HepG2 (cell line): ENCODE measurements around the gene PPP2R5B. TPM values are rescaled to one million over a fixed set of nuclear protein-coding genes. Genes with fewer than 3 reads are reported as not detected.

ENCODE experiments used
- FOXO1 ChIP-seq: sonication (generic); formaldehyde crosslinking; IDR thresholded peaks from 2 replicates; pipeline ENCODE4 v1.4.0; 2020; ENCODE audit warnings: missing genetic modification reagents
- GFI1 ChIP-seq: sonication (generic); formaldehyde crosslinking; IDR thresholded peaks from 2 replicates; pipeline ENCODE4 v1.5.0; 2020; ENCODE audit warnings: missing genetic modification reagents, mild to moderate bottlenecking, borderline replicate concordance
- HHEX ChIP-seq: IDR thresholded peaks from 2 replicates; pipeline ENCODE4 v1.6.1; 2016; ENCODE audit warnings: control low read depth
- JUN ChIP-seq: sonication (generic); formaldehyde crosslinking; IDR thresholded peaks from 2 replicates; pipeline ENCODE4 v1.4.0; 2020; ENCODE audit warnings: mild to moderate bottlenecking, missing genetic modification reagents
- MAFG ChIP-seq: sonication (generic); formaldehyde crosslinking; IDR thresholded peaks from 2 replicates; pipeline ENCODE4 v1.5.1; 2020; ENCODE audit warnings: mild to moderate bottlenecking, missing genetic modification reagents
- PAX8 ChIP-seq: sonication (generic); formaldehyde crosslinking; IDR thresholded peaks from 2 replicates; pipeline ENCODE4 v1.8.0; 2022; ENCODE audit warnings: mild to moderate bottlenecking, missing genetic modification reagents, borderline replicate concordance
- PPARG ChIP-seq: conservative IDR thresholded peaks from 2 replicates; pipeline ENCODE4 v1.6.1; 2016; ENCODE audit warnings: missing biosample characterization, missing genetic modification reagents
- SAP130 ChIP-seq: IDR thresholded peaks from 2 replicates; pipeline ENCODE4 v1.6.1; 2016; ENCODE audit warnings: low read depth
- SIX1 ChIP-seq: sonication (generic); formaldehyde crosslinking; IDR thresholded peaks from 2 replicates; pipeline ENCODE4 v1.4.0; 2020; ENCODE audit warnings: missing genetic modification reagents, borderline replicate concordance
- SKI ChIP-seq: fragments of 450-650 bp; IDR thresholded peaks from one replicate; pipeline ENCODE4 v1.6.1; 2018; ENCODE audit warnings: mild to moderate bottlenecking; ENCODE audit not compliant: partially characterized antibody
- SP4 ChIP-seq: sonication (generic); formaldehyde crosslinking; IDR thresholded peaks from 2 replicates; pipeline ENCODE4 v1.8.1; 2023; ENCODE audit warnings: mild to moderate bottlenecking, missing genetic modification reagents
- SRY ChIP-seq: sonication (generic); formaldehyde crosslinking; IDR thresholded peaks from 2 replicates; pipeline ENCODE4 v1.8.0; 2022; ENCODE audit warnings: mild to moderate bottlenecking, missing genetic modification reagents
- ZMYM4 ChIP-seq: sonication (generic); formaldehyde crosslinking; IDR thresholded peaks from 2 replicates; pipeline ENCODE4 v1.8.1; 2023; ENCODE audit warnings: mild to moderate bottlenecking, missing genetic modification reagents
- ZNF138 ChIP-seq: sonication (generic); formaldehyde crosslinking; IDR thresholded peaks from 2 replicates; pipeline ENCODE4 v1.5.0; 2020; ENCODE audit warnings: mild to moderate bottlenecking, low read depth, missing genetic modification reagents
- ZNF383 ChIP-seq: sonication (generic); formaldehyde crosslinking; IDR thresholded peaks from 2 replicates; pipeline ENCODE4 v1.4.0; 2020; ENCODE audit warnings: missing genetic modification reagents, mild to moderate bottlenecking, borderline replicate concordance
- polyA plus RNA-seq, 8 experiments: library from polyadenylated mRNA; depleted of rRNA in 3 of 8; stranded (reverse) in 7 of 8; unstranded in 1 of 8; fragments of >200 nt; fragmentation: Illumina TruSeq in 4 of 8; extraction: Trizol in 4 of 8; gene quantifications; 2 replicates each; pipeline versions ENCODE4 v1.2.1 to v1.2.3, GENCODE V29; 2011 to 2016; ENCODE audit warnings: low read depth in 4 of 8, missing spikeins in 1 of 8, mixed read lengths in 1 of 8; ENCODE audit not compliant: insufficient read depth in 1 of 8
- total RNA-seq, 5 experiments: library from RNA; depleted of rRNA; stranded (reverse); fragments of >200 nt; fragmentation: Illumina TruSeq; extraction: Trizol; gene quantifications; 2 replicates each; pipeline ENCODE4 v1.2.3, GENCODE V29; 2016; ENCODE audit warnings: low read depth in 1 of 5
- TF ChIP-seq, protein P1 (sequence below): IDR thresholded peaks from 2 replicates; pipeline ENCODE4 v1.6.1; 2018; ENCODE audit warnings: missing genetic modification reagents
- TF ChIP-seq, protein P2 (sequence below): sonication (generic); formaldehyde crosslinking; IDR thresholded peaks from 2 replicates; pipeline ENCODE4 v1.8.0; 2022; ENCODE audit warnings: missing genetic modification reagents, mild to moderate bottlenecking, moderate library complexity, borderline replicate concordance
- TF ChIP-seq, protein P3 (sequence below): IDR thresholded peaks from 2 replicates; pipeline ENCODE4 v1.6.1; 2012; ENCODE audit warnings: low read depth, low read length, improper control_type of control experiment
- TF ChIP-seq, protein P4 (sequence below): sonication (generic); formaldehyde crosslinking; IDR thresholded peaks from 2 replicates; pipeline ENCODE4 v1.8.0; 2022; ENCODE audit warnings: mild to moderate bottlenecking, missing genetic modification reagents, borderline replicate concordance

Gene PPP2R5B
- total and polyA plus RNA-seq, 2 of the 13 experiments (the other 11 are each of a cell fraction or from before 2014, with no cell fraction given), result 2.3 to 8.3 TPM

DNA sequence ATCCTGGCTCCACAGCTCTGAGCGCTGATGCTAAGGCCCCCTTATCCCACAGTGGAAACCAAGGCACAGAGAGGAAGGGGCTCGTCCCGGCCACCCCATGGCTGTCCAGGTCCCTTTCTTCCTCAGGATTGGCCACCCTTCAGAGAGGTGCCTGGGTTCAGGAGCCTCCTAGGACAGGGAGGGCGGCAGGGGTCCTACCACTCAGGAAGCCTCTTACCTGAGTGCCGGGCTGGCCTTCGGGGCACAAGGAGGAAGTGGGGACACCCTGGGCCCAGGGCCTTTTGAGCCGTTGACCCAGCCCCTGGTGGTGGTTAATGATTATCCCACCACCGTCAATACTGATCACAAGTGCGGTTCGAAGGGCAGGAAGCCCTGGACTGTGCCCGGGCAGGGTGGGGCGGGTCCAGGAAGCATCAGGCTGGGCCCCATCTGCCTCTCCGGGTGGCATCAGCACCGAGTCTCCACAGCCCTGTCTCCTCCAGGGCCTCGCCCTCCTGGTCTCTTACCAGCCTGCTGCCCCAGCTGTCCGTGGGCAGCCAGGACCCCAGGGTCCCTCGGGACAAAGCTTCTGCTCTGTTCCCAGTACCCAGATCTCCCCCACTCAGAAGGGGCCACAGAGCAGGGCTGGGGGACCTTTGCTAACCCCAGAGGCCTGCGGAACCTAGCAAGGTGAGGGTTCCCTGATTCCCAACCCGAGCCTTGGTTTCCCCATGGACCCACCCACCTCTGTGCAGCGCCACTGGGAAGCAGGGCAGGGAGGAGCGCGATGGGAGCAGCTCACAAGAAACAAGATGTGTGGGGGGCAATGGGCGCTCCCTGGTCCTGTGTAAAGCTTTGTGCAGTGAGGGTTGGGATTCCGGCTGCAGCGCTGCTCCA, 31.1 kb upstream of the PPP2R5B start (continued):
- TF ChIP-seq, protein P1, sequence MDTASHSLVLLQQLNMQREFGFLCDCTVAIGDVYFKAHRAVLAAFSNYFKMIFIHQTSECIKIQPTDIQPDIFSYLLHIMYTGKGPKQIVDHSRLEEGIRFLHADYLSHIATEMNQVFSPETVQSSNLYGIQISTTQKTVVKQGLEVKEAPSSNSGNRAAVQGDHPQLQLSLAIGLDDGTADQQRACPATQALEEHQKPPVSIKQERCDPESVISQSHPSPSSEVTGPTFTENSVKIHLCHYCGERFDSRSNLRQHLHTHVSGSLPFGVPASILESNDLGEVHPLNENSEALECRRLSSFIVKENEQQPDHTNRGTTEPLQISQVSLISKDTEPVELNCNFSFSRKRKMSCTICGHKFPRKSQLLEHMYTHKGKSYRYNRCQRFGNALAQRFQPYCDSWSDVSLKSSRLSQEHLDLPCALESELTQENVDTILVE (CRISPR knock-in tag), result 0 out of 2 replicates have a peak, but pooled peaks have one; percentile 17
- TF ChIP-seq SRY (CRISPR knock-in tag) (no peak), ZNF383 (peak; percentile 84; the same call in 1 of the 2 replicates), SKI (peak; percentile 13), ZMYM4 (peak; percentile 64), ZNF138 (CRISPR knock-in tag) (peak; percentile 49; the same call in 1 of the 2 replicates), JUN (CRISPR knock-in tag) (0 out of 2 replicates have a peak, but pooled peaks have one; percentile 30), PPARG (CRISPR knock-in tag) (peak; percentile 71), MAFG (no peak), GFI1 (peak; percentile 50; the same call in 1 of the 2 replicates), SP4 (CRISPR knock-in tag) (peak; percentile 8; the same call in 1 of the 2 replicates), SAP130 (CRISPR knock-in tag) (peak; percentile 93), PAX8 (CRISPR knock-in tag) (peak; percentile 96; the same call in 1 of the 2 replicates), HHEX (CRISPR knock-in tag) (no peak), SIX1 (peak; percentile 62; the same call in 1 of the 2 replicates), FOXO1 (CRISPR knock-in tag) (peak; percentile 81)
- TF ChIP-seq, protein P2, sequence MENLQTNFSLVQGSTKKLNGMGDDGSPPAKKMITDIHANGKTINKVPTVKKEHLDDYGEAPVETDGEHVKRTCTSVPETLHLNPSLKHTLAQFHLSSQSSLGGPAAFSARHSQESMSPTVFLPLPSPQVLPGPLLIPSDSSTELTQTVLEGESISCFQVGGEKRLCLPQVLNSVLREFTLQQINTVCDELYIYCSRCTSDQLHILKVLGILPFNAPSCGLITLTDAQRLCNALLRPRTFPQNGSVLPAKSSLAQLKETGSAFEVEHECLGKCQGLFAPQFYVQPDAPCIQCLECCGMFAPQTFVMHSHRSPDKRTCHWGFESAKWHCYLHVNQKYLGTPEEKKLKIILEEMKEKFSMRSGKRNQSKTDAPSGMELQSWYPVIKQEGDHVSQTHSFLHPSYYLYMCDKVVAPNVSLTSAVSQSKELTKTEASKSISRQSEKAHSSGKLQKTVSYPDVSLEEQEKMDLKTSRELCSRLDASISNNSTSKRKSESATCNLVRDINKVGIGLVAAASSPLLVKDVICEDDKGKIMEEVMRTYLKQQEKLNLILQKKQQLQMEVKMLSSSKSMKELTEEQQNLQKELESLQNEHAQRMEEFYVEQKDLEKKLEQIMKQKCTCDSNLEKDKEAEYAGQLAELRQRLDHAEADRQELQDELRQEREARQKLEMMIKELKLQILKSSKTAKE, result peak; percentile 20; the same call in 1 of the 2 replicates
- TF ChIP-seq, protein P3, sequence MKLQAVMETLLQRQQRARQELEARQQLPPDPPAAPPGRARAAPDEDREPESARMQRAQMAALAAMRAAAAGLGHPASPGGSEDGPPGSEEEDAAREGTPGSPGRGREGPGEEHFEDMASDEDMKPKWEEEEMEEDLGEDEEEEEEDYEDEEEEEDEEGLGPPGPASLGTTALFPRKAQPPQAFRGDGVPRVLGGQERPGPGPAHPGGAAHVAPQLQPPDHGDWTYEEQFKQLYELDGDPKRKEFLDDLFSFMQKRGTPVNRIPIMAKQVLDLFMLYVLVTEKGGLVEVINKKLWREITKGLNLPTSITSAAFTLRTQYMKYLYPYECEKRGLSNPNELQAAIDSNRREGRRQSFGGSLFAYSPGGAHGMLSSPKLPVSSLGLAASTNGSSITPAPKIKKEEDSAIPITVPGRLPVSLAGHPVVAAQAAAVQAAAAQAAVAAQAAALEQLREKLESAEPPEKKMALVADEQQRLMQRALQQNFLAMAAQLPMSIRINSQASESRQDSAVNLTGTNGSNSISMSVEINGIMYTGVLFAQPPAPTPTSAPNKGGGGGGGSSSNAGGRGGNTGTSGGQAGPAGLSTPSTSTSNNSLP, result peak; percentile 51; the same call in 1 of the 2 replicates
- TF ChIP-seq, protein P4, sequence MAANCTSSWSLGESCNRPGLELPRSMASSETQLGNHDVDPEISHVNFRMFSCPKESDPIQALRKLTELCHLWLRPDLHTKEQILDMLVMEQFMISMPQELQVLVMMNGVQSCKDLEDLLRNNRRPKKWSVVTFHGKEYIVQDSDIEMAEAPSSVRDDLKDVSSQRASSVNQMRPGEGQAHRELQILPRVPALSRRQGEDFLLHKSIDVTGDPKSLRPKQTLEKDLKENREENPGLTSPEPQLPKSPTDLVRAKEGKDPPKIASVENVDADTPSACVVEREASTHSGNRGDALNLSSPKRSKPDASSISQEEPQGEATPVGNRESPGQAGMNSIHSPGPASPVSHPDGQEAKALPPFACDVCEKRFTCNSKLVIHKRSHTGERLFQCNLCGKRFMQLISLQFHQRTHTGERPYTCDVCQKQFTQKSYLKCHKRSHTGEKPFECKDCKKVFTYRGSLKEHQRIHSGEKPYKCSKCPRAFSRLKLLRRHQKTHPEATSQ (CRISPR knock-in tag), result no peak; the same call in 1 of the 2 replicates
